ENCODE data around the gene OLA1. TPM values are rescaled to one million over a fixed set of nuclear protein-coding genes. Genes with fewer than 3 reads are reported as not detected.

The OLA1 gene
- total RNA-seq, 1 donor from 2014 or later = 103 TPM

GRCh38 chr2:174120346-174120745 lies 128.0 kb downstream of the OLA1 start:
- no peak for DNase-seq

GRCh38 chr2:174117951-174118930 lies 130.1 kb downstream of the OLA1 start:
- DNase-seq = peak; percentile 6

GRCh38 chr2:174112073-174112472 lies 136.3 kb downstream of the OLA1 start:
- DNase-seq = no peak

GRCh38 chr2:174108579-174108978 lies 139.8 kb downstream of the OLA1 start:
- DNase-seq = no peak

GRCh38 chr2:174106736-174107135 lies 141.6 kb downstream of the OLA1 start:
- DNase-seq = no peak

- no peak for DNase-seq
Measured at GRCh38 chr2:174094542-174094941, 153.8 kb downstream of the OLA1 start.

- no peak for DNase-seq
Measured at GRCh38 chr2:174090476-174090875, 157.9 kb downstream of the OLA1 start.

- DNase-seq = no peak
Measured at GRCh38 chr2:174088706-174089460, 159.4 kb downstream of the OLA1 start.

GRCh38 chr2:174086708-174087107 lies 161.6 kb downstream of the OLA1 start:
- DNase-seq = no peak

- DNase-seq = peak; percentile 54
Measured at GRCh38 chr2:174085781-174086180, 162.6 kb downstream of the OLA1 start.

- no peak for DNase-seq
Measured at GRCh38 chr2:174083843-174084458, 164.4 kb downstream of the OLA1 start.

GRCh38 chr2:174080672-174081121 lies 167.6 kb downstream of the OLA1 start:
- no peak for DNase-seq

- peak; percentile 32 for DNase-seq
Measured at GRCh38 chr2:174078275-174078674, 170.1 kb downstream of the OLA1 start.

GRCh38 chr2:174076975-174077374 lies 171.4 kb downstream of the OLA1 start:
- no peak for DNase-seq

GRCh38 chr2:174076040-174076439 lies 172.3 kb downstream of the OLA1 start:
- DNase-seq = peak; percentile 32

- DNase-seq = peak; percentile 19
Measured at GRCh38 chr2:174074831-174075230, 173.5 kb downstream of the OLA1 start.

GRCh38 chr2:174072857-174073256 lies 175.5 kb downstream of the OLA1 start:
- DNase-seq = no peak

GRCh38 chr2:174072069-174072468 lies 176.3 kb downstream of the OLA1 start:
- no peak for DNase-seq

GRCh38 chr2:174071321-174071720 lies 177.0 kb downstream of the OLA1 start:
- no peak for DNase-seq

- DNase-seq = no peak
Measured at GRCh38 chr2:174070281-174070680, 178.1 kb downstream of the OLA1 start.

GRCh38 chr2:174067815-174068214 lies 180.5 kb downstream of the OLA1 start:
- no peak for DNase-seq

- no peak for DNase-seq
Measured at GRCh38 chr2:174066871-174067270, 181.5 kb downstream of the OLA1 start.

Measured in tongue (tissue), 2 donors.